Placental pericyte (primary cell): ENCODE measurements around the gene REXO5. TPM values are rescaled to one million over a fixed set of nuclear protein-coding genes. Genes with fewer than 3 reads are reported as not detected.

Experiments
- small RNA-seq: library from RNA; depleted of rRNA; stranded (forward); fragments of <200 nt; gene quantifications from one replicate; pipeline ENCODE3, GENCODE V24; 2012; ENCODE audit warnings: low replicate concordance
- total RNA-seq: library from RNA; depleted of rRNA; stranded (reverse); fragments of >200 nt; gene quantifications from 2 replicates; pipeline ENCODE4 v1.2.3, GENCODE V29; 2012

REXO5 gene
- total RNA-seq: 2.8 and 9.2 TPM in 2 replicates

DNA sequence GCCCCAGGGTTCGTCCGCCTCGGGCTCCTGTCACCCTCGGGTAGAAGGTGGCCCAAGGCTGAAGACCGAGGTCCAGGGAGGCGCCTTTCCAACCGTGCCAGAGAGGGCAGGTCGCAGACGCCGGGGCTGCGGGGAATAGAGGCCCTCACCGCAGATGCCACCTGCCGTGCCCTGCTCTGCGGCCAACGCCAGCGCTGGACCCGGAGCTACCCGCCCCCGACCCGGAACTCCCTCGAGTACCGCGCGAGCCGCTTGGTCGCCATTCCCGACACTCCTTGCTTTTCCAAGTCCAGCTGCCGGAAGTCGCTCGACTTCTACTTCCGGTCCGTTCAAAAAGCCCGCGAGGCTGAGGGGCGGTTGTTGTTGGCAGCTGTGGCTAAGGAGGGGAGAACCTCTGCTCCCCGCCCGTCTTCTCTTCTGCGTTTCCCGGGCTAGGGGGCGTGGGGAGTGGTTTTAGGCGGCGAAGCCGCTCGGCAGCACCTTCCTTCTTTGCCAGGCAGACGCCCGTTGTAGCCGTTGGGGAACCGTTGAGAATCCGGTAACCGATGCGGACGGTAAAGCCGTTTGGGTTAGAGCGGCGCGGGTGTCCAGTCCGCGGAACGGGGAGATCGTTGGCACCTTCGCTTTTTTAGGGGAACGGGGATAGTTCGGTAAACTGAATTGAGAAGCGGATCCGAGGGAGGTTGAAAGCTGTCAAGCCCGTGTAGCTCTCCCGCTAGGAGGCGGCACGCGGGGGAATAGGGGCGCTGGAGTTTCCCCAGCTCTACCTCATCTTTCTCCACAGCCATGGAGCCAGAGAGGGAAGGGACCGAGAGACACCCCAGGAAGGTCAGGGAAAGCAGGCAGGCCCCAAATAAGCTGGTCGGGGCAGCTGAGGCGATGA, at the start of gene REXO5, which contains the start of gene ERI2:
REXO5 (plus strand) TSS at position 360 of the 883 bp plus-strand sequence; CDS start at position 787, 427 bp downstream.
ERI2 (minus strand) TSS at position 305 of the 883 bp plus-strand sequence; CDS start at position 263, 42 bp downstream.

GRCh38 chr16:20763461-20764232, 42.7 kb upstream of the REXO5 start, which contains the start of gene ACSM3:
ACSM3 (plus strand) TSS chr16:20764014; CDS start chr16:20770035, 6,021 bp downstream.

Small RNAs within 50 kb of the gene (small RNA-seq; reads per million reads assigned to genes)
- gene RF00618: not detected
- not detected for gene RNU6-944P

Other genes starting within 250 kb of the REXO5 start
- gene ACSM2B, start 230.2 kb upstream of the REXO5 start, total RNA-seq: not detected in 2 replicates
- not detected in 2 replicates for gene ACSM1, start 108.8 kb upstream of the REXO5 start, total RNA-seq
- gene THUMPD1, start 64.7 kb upstream of the REXO5 start, total RNA-seq: 42.9 and 83.5 TPM in 2 replicates
- gene ACSM3, start 42.5 kb upstream of the REXO5 start, total RNA-seq: 0.14 and 0.22 TPM in 2 replicates
- 10.9 and 33.1 TPM in 2 replicates for gene ERI2, start 55 bp upstream of the REXO5 start, total RNA-seq
- gene DCUN1D3, start 93.8 kb downstream of the REXO5 start, total RNA-seq: 27.8 and 41.9 TPM in 2 replicates
- 39.0 and 40.2 TPM in 2 replicates for gene LYRM1, start 94.2 kb downstream of the REXO5 start, total RNA-seq